Lower leg skin (tissue), 3 donors: Measurements from ENCODE around the gene VSIR.

Source experiments
- CTCF ChIP-seq, 3 donors: fragments of 450-650 bp; IDR thresholded peaks; one replicate each; pipeline ENCODE4 v1.5.1; 2016; ENCODE audit warnings: antibody characterized with exemption in 3 of 3, mild to moderate bottlenecking in 3 of 3, moderate library complexity in 2 of 3
- POLR2A ChIP-seq, 2 donors: fragments of 450-650 bp; IDR thresholded peaks; one replicate each; pipeline ENCODE4 v1.6.1; 2016 to 2017; ENCODE audit warnings: antibody characterized with exemption in 2 of 2, mild to moderate bottlenecking in 1 of 2, moderate library complexity in 1 of 2

DNA sequence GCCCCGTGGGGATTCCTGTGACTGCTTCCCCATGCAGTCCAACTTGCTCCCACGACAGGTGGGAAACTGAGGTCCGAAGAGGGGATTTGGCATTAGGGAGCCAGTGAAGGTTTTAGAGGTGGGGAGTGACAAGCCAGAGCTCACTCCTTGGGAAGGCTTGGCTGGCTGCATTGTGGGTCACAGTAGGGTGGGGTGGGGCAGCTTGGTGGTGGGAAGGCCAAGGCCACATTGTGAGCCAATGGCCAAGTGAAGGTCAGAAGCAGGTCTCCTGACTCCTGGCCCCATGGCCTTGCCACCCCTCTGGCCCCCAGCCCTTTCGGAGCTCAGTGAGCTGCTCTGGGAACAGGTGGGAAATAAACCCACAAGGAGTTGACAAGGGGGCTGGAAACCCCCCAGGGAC, 56.3 kb downstream of the VSIR start:
- TF ChIP-seq CTCF (IDR thresholded peaks at IDR 0.05), result no peak
- TF ChIP-seq POLR2A (IDR thresholded peaks at IDR 0.05), result no peak
